SU-DHL-6 (cell line): Measurements from ENCODE around the gene UFM1.

Source experiments
- H2AFZ ChIP-seq: fragments of 200-600 bp; sonication (generic); 2 replicates; pipeline ENCODE4 v1.6.1; 2014; ENCODE audit warnings: low read depth, mild to moderate bottlenecking, moderate library complexity, mixed read lengths, antibody characterized with exemption, low read length; ENCODE audit not compliant: severe bottlenecking
- H3F3A ChIP-seq: fragments of 200-600 bp; shearing (Covaris generic); 2 replicates; pipeline ENCODE4 v1.6.0; 2016; ENCODE audit warnings: antibody characterized with exemption, mild to moderate bottlenecking; ENCODE audit not compliant: insufficient read depth
- H3K27ac ChIP-seq: fragments of 200-600 bp; sonication (generic); 2 replicates; pipeline ENCODE4 v1.5.1; 2016; ENCODE audit warnings: low read depth, mild to moderate bottlenecking, low read length, moderate library complexity, mixed read lengths
- H3K27me3 ChIP-seq: fragments of 200-600 bp; sonication (generic), shearing (Covaris generic); 2 replicates; pipeline ENCODE4 v1.6.0; 2014; ENCODE audit warnings: mild to moderate bottlenecking, low read length
- H3K36me3 ChIP-seq: fragments of 200-600 bp; sonication (generic); 2 replicates; pipeline ENCODE4 v1.6.1; 2014; ENCODE audit warnings: mild to moderate bottlenecking, low read length, mixed read lengths
- H3K4me2 ChIP-seq: fragments of 300-600, 200-600 bp; shearing (Covaris generic), sonication (generic); 2 replicates; pipeline ENCODE4 v1.6.0; 2014; ENCODE audit warnings: low read length, low read depth, mild to moderate bottlenecking; ENCODE audit not compliant: poor library complexity, severe bottlenecking
- H3K4me3 ChIP-seq: fragments of 200-600 bp; sonication (generic); 2 replicates; pipeline ENCODE4 v1.5.1; 2014; ENCODE audit warnings: antibody characterized with exemption, low read length, mild to moderate bottlenecking, mixed read lengths; ENCODE audit not compliant: insufficient read depth, poor library complexity, severe bottlenecking
- H3K79me2 ChIP-seq: fragments of 200-600 bp; sonication (generic); 2 replicates; pipeline ENCODE4 v1.6.1; 2014; ENCODE audit warnings: mild to moderate bottlenecking, low read length, moderate library complexity; ENCODE audit not compliant: insufficient read depth
- H3K9ac ChIP-seq: fragments of 200-600 bp; sonication (generic); 2 replicates; pipeline ENCODE4 v1.7.0; 2014; ENCODE audit warnings: mild to moderate bottlenecking, low read length
- H3K9me2 ChIP-seq: fragments of 200-600 bp; sonication (generic); replicated peaks from 2 replicates; pipeline ENCODE4 v1.6.1; 2014; ENCODE audit warnings: low read length; ENCODE audit not compliant: insufficient read depth
- H3K9me3 ChIP-seq: fragments of 200-600 bp; sonication (generic); 2 replicates; pipeline ENCODE4 v1.6.1; 2014; ENCODE audit warnings: low read length, mixed read lengths; ENCODE audit not compliant: insufficient read depth
- H4K20me1 ChIP-seq: fragments of 200-600 bp; sonication (generic); 2 replicates; pipeline ENCODE4 v1.6.1; 2014; ENCODE audit warnings: low read depth, mild to moderate bottlenecking, antibody characterized with exemption, low read length, moderate library complexity, mixed read lengths
- EZH2phosphoT487 ChIP-seq: fragments of 200-600 bp; sonication (generic), shearing (Covaris generic); conservative IDR thresholded peaks from 2 replicates; pipeline ENCODE4 v1.6.1; 2018; ENCODE audit warnings: mild to moderate bottlenecking, antibody characterized with exemption, low read length, moderate library complexity, mixed read lengths
- TF ChIP-seq, protein P1 (sequence below): fragments of 200-600 bp; sonication (generic); IDR thresholded peaks from one replicate; pipeline ENCODE4 v1.5.1; 2017; ENCODE audit warnings: antibody characterized with exemption, mild to moderate bottlenecking, low read length, moderate library complexity; ENCODE audit not compliant: insufficient read depth, poor library complexity, severe bottlenecking

UFM1 gene

DNA sequence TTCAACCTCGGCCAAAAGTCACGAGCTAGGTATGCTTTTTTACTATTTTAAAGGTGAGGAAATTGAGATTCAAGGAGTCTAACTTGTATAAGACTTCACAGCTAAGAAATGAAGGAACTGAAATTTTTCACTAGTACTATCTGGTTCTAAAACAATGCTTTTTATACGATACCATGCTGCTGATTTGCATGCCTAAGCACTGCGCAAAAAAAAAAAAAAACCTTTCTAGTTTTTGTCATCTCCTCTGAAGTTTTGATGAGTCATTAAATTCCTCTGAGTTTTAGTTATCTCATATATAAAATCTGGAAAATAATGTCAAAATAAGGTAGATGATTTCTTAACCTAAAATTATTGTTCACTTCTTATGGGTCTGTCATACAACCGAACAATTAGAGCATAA is 28.0 kb upstream of the UFM1 start:
- no peak for TF ChIP-seq EZH2phosphoT487
- TF ChIP-seq, protein P1, sequence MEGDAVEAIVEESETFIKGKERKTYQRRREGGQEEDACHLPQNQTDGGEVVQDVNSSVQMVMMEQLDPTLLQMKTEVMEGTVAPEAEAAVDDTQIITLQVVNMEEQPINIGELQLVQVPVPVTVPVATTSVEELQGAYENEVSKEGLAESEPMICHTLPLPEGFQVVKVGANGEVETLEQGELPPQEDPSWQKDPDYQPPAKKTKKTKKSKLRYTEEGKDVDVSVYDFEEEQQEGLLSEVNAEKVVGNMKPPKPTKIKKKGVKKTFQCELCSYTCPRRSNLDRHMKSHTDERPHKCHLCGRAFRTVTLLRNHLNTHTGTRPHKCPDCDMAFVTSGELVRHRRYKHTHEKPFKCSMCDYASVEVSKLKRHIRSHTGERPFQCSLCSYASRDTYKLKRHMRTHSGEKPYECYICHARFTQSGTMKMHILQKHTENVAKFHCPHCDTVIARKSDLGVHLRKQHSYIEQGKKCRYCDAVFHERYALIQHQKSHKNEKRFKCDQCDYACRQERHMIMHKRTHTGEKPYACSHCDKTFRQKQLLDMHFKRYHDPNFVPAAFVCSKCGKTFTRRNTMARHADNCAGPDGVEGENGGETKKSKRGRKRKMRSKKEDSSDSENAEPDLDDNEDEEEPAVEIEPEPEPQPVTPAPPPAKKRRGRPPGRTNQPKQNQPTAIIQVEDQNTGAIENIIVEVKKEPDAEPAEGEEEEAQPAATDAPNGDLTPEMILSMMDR = no peak
- Histone ChIP-seq H4K20me1 (no peaks in the 10 kb centered on the region), H3K9me3 (no peaks in the 10 kb centered on the region), H3K27me3 (no peaks in the 10 kb centered on the region), H3K9ac (no peak overlapping the region), H3F3A (no peaks in the 10 kb centered on the region), H3K9me2 (no peaks in the 10 kb centered on the region), H3K27ac (no peak overlapping the region), H3K79me2 (no peaks in the 10 kb centered on the region), H3K4me2 (no peak overlapping the region), H3K4me3 (no peak overlapping the region), H2AFZ (no peak overlapping the region), H3K36me3 (no peaks in the 10 kb centered on the region)

DNA sequence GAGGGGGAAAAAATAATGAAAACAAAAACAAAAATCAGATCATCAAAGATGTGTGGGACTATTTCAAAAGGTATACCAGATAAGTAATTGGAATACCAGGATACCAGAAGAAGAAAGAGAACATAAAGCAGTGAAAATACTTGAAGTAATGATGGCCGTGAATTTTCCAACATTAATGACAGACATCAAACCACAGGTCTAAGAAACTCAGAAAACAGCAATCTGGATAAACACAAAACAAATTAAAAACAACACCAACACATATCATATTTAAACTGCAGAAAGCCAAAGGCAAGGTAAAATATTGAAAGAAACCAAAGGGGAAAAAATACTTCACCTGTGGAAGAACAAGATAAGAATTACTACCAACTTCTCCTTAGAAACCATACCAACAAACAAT is 24.2 kb upstream of the UFM1 start:
- no peak overlapping the region for H3K4me2 ChIP-seq
- no peaks in the 10 kb centered on the region for H3K9me3 ChIP-seq
- H3K27me3 ChIP-seq = no peaks in the 10 kb centered on the region
- no peaks in the 10 kb centered on the region for H3K36me3 ChIP-seq
- no peak overlapping the region for H2AFZ ChIP-seq
- no peak overlapping the region for H3K9ac ChIP-seq
- no peaks in the 10 kb centered on the region for H3K9me2 ChIP-seq
- H3K27ac ChIP-seq = no peak overlapping the region
- no peak overlapping the region for H3K4me3 ChIP-seq
- TF ChIP-seq EZH2phosphoT487 = no peak
- TF ChIP-seq, protein P1 = no peak
- H3F3A ChIP-seq = no peaks in the 10 kb centered on the region
- H3K79me2 ChIP-seq = no peaks in the 10 kb centered on the region
- no peaks in the 10 kb centered on the region for H4K20me1 ChIP-seq

DNA sequence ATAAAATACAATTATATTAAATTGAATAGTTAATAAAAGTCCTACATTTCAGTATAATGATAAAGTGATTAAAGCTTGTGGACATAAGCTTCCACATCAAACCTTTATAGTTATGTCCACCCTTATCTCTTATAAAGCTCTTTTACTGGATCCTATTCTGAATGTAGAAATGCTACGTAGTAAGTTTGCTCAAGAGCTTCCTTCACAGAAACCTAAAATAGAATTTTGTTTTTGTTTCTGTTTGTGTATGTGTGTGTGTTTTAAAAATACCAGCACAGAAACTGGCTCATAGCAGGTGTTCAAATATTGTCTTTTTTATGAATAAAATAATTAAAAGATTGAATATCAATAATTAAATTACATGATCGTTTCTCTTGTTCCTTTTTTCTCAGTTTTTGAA is 21.0 kb upstream of the UFM1 start:
- no peak for TF ChIP-seq EZH2phosphoT487
- TF ChIP-seq, protein P1 = no peak
- no peak overlapping the region for H3K9ac ChIP-seq

DNA sequence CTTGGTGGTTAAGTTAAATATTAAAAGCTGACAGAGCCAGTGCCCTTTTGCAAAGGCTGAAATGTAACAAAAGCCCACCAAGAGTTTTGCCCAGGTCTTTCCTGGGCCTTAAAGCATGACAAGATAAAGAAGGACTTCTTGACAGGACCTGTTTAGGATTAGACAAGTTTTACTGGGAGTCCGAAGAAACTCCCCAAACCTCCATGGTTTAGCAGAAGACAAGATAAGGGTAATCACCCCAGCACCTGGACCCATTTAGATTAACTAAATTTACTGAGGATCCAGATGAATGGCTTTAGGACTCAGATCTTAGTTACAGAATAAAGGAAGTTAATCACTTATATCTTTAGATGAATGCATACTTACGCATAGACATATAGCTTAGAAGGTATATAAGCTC is 14.8 kb upstream of the UFM1 start:
- Histone ChIP-seq H3K9me2 (no peaks in the 10 kb centered on the region), H3K79me2 (no peaks in the 10 kb centered on the region), H3K9me3 (no peaks in the 10 kb centered on the region), H3K9ac (no peak overlapping the region), H3K4me3 (no peak overlapping the region), H3K27me3 (no peaks in the 10 kb centered on the region), H3K27ac (no peak overlapping the region), H4K20me1 (no peaks in the 10 kb centered on the region), H3F3A (no peaks in the 10 kb centered on the region), H3K4me2 (no peak overlapping the region), H2AFZ (no peak overlapping the region), H3K36me3 (no peaks in the 10 kb centered on the region)
- TF ChIP-seq EZH2phosphoT487 = no peak
- TF ChIP-seq, protein P1 = no peak

More for the DNA sequence above, 21.0 kb upstream of the UFM1 start:
- H2AFZ ChIP-seq = no peak overlapping the region
- no peaks in the 10 kb centered on the region for H4K20me1 ChIP-seq
- H3K36me3 ChIP-seq = no peaks in the 10 kb centered on the region
- H3K9me3 ChIP-seq = no peaks in the 10 kb centered on the region
- no peaks in the 10 kb centered on the region for H3K79me2 ChIP-seq
- no peaks in the 10 kb centered on the region for H3K9me2 ChIP-seq
- no peaks in the 10 kb centered on the region for H3K27me3 ChIP-seq
- no peak overlapping the region for H3K4me2 ChIP-seq
- no peaks in the 10 kb centered on the region for H3F3A ChIP-seq
- H3K4me3 ChIP-seq = no peak overlapping the region
- H3K27ac ChIP-seq = no peak overlapping the region
